HCT116 (cell line): ENCODE measurements around the gene WDR59. TPM values are rescaled to one million over a fixed set of nuclear protein-coding genes. Genes with fewer than 3 reads are reported as not detected.

ENCODE experiments used
- ATAC-seq: fragments of 200-7000 bp; cut with Tn5 transposase; 2 replicates; pipeline ENCODE4 v1.9.1; 2020; ENCODE audit warnings: mild to moderate bottlenecking, moderate library complexity
- BruUV-seq: library from RNA; stranded (reverse); fragments of 400-500 nt; replicated peaks from 2 replicates; lab custom pipeline; 2021; lab: Mats Ljungman, UMichigan
- CTCF ChIA-PET: fragments of 300-600 bp; sonication (Branson Sonifier 250); formaldehyde crosslinking; loops from one replicate; lab custom pipeline; 2021; ENCODE audit warnings: antibody characterized with exemption; lab: Charles Lee
- POLR2A ChIA-PET: fragments of 300-600, 350-600 bp; sonication (Branson Sonifier 250); formaldehyde crosslinking; loops from one replicate; lab custom pipeline; 2021; ENCODE audit warnings: antibody characterized with exemption; lab: Charles Lee
- RAD21 ChIA-PET, 2 experiments: fragments of 300-600 bp; sonication (Branson Sonifier 250); formaldehyde crosslinking; loops; one replicate each; lab custom pipeline; 2023; ENCODE audit warnings: low total read pairs in 2 of 2; ENCODE audit not compliant: uncharacterized antibody in 2 of 2, unreplicated experiment in 2 of 2, low non-redundant PET in 1 of 2; lab: Charles Lee
- DNase-seq: peaks from one replicate; pipeline ENCODE4 v3.0.0-alpha.2; 2010; ENCODE audit warnings: low read depth, low spot score
- H2AFZ ChIP-seq: fragments of 200-600 bp; shearing (Covaris generic), sonication (generic); 2 replicates; pipeline ENCODE4 v1.6.1; 2017; ENCODE audit warnings: low read depth, mixed run types, mixed read lengths, antibody characterized with exemption, low read length; ENCODE audit not compliant: poor library complexity, severe bottlenecking
- H3K27ac ChIP-seq: 2 replicates; pipeline ENCODE4 v1.5.1; 2012; ENCODE audit warnings: low read depth, low read length
- H3K27me3 ChIP-seq: fragments of 200-600 bp; sonication (generic); 2 replicates; pipeline ENCODE4 v1.6.1; 2016; ENCODE audit warnings: mixed run types, low read length, mixed read lengths; ENCODE audit not compliant: insufficient read depth
- H3K36me3 ChIP-seq, 2 experiments: fragments of 200-500 bp in 1 of 2; fragments of 200-600 bp in 1 of 2; sonication (Bioruptor generic) in 1 of 2; sonication (generic) in 1 of 2; 2 replicates each; pipeline versions ENCODE4 v1.5.1 to v1.6.1; 2014 to 2016; ENCODE audit warnings: low read length in 2 of 2, inconsistent platforms in 1 of 2, mixed read lengths in 1 of 2, mixed run types in 1 of 2; ENCODE audit not compliant: insufficient read depth in 2 of 2, control insufficient read depth in 1 of 2
- H3K4me1 ChIP-seq, 2 experiments: fragments of 200-600 bp in 1 of 2; sonication (generic) in 1 of 2; 2 replicates each; pipeline versions ENCODE4 v1.5.1 to v1.6.1; 2012 to 2017; ENCODE audit warnings: low read length in 2 of 2, inconsistent platforms in 1 of 2, mild to moderate bottlenecking in 1 of 2, mixed read lengths in 1 of 2, mixed run types in 1 of 2, moderate library complexity in 1 of 2; ENCODE audit not compliant: insufficient read depth in 2 of 2, control insufficient read depth in 1 of 2
- H3K4me2 ChIP-seq: fragments of 200-600 bp; sonication (generic); 2 replicates; pipeline ENCODE4 v1.6.1; 2017; ENCODE audit warnings: mixed run types, low read length, mixed read lengths
- H3K4me3 ChIP-seq, 2 experiments: fragments of 200-600 bp in 1 of 2; sonication (generic) in 1 of 2; replicated peaks in 1 of 2; 2 replicates each; pipeline ENCODE4 v1.5.1; 2011 to 2016; ENCODE audit warnings: low read length in 2 of 2, control low read depth in 1 of 2, low read depth in 1 of 2, mild to moderate bottlenecking in 1 of 2, mixed read lengths in 1 of 2, mixed run types in 1 of 2
- H3K79me2 ChIP-seq: fragments of 200-600 bp; sonication (generic); 2 replicates; pipeline ENCODE4 v1.6.1; 2017; ENCODE audit warnings: mild to moderate bottlenecking, mixed run types, low read length, moderate library complexity, mixed read lengths; ENCODE audit not compliant: insufficient read depth
- H3K9ac ChIP-seq: fragments of 200-600 bp; sonication (generic); 2 replicates; pipeline ENCODE4 v1.6.1; 2016; ENCODE audit warnings: low read length, mixed read lengths
- H3K9me2 ChIP-seq: fragments of 200-600 bp; sonication (generic), shearing (Covaris generic); 2 replicates; pipeline ENCODE4 v1.6.1; 2017; ENCODE audit warnings: mixed run types, mild to moderate bottlenecking, moderate library complexity; ENCODE audit not compliant: insufficient read depth
- H3K9me3 ChIP-seq, 2 experiments: fragments of 200-500 bp in 1 of 2; fragments of 200-600 bp in 1 of 2; sonication (Bioruptor generic) in 1 of 2; sonication (generic) in 1 of 2; 2 replicates each; pipeline ENCODE4 v1.6.1; 2014 to 2017; ENCODE audit warnings: low read length in 2 of 2, mixed read lengths in 2 of 2, inconsistent platforms in 1 of 2, low read depth in 1 of 2, mild to moderate bottlenecking in 1 of 2, mixed run types in 1 of 2, moderate library complexity in 1 of 2; ENCODE audit not compliant: control insufficient read depth in 1 of 2, insufficient read depth in 1 of 2
- H4K20me1 ChIP-seq: fragments of 200-600 bp; sonication (generic), shearing (Covaris generic); 2 replicates; pipeline ENCODE4 v1.6.1; 2017; ENCODE audit warnings: mixed run types, mild to moderate bottlenecking, moderate library complexity; ENCODE audit not compliant: insufficient read depth
- CBX3 ChIP-seq: IDR thresholded peaks from 2 replicates; pipeline ENCODE4 v1.6.1; 2012; ENCODE audit warnings: low read depth
- EZH2 ChIP-seq: fragments of 200-600 bp; sonication (generic); IDR thresholded peaks from 2 replicates; pipeline ENCODE4 v1.6.1; 2017; ENCODE audit warnings: antibody characterized with exemption, mixed run types
- EZH2phosphoT487 ChIP-seq: fragments of 200-600 bp; IDR thresholded peaks from 2 replicates; pipeline ENCODE4 v1.6.1; 2018; ENCODE audit warnings: antibody characterized with exemption, borderline replicate concordance
- FOSL1 ChIP-seq: IDR thresholded peaks from 2 replicates; pipeline ENCODE4 v1.6.1; 2012; ENCODE audit warnings: low read depth
- JUND ChIP-seq: IDR thresholded peaks from 2 replicates; pipeline ENCODE4 v1.6.1; 2012
- POLR2A ChIP-seq: IDR thresholded peaks from 2 replicates; pipeline ENCODE4 v1.7.0; 2011; ENCODE audit warnings: borderline replicate concordance; ENCODE audit not compliant: insufficient read depth, insufficient read length; ENCODE audit errors: extremely low read depth
- RAD21 ChIP-seq: IDR thresholded peaks from 2 replicates; pipeline ENCODE4 v1.6.1; 2012; ENCODE audit warnings: low read depth, mild to moderate bottlenecking
- SIN3A ChIP-seq: IDR thresholded peaks from 2 replicates; pipeline ENCODE4 v1.6.1; 2012; ENCODE audit warnings: low read depth
- SRF ChIP-seq: IDR thresholded peaks from 2 replicates; pipeline ENCODE4 v1.6.1; 2012; ENCODE audit warnings: low read depth
- YY1 ChIP-seq: IDR thresholded peaks from 2 replicates; pipeline ENCODE4 v1.6.1; 2011; ENCODE audit warnings: low read length, low read depth, moderate library complexity, mild to moderate bottlenecking; ENCODE audit not compliant: insufficient replicate concordance; ENCODE audit errors: extremely low read depth
- ZBTB33 ChIP-seq: IDR thresholded peaks from 2 replicates; pipeline ENCODE4 v1.6.1; 2011; ENCODE audit warnings: mild to moderate bottlenecking, low read length, moderate library complexity; ENCODE audit not compliant: insufficient replicate concordance; ENCODE audit errors: extremely low read depth
- ZFX ChIP-seq: fragments of 450-650 bp; IDR thresholded peaks from 2 replicates; pipeline ENCODE4 v1.6.1; 2017
- ZNF274 ChIP-seq: fragments of 200-500 bp; sonication (Bioruptor generic); IDR thresholded peaks from 2 replicates; pipeline ENCODE4 v1.6.1; 2014; ENCODE audit warnings: mild to moderate bottlenecking, low read depth, low read length, inconsistent platforms
- intact Hi-C: fragments of 100-400 bp; cut with micrococcal nuclease; formaldehyde crosslinking; loops from 2 replicates; pipeline ENCODE4 v1.10.0; 2022
- total RNA-seq: library from RNA; stranded (reverse); gene quantifications from one replicate; pipeline ENCODE4 v1.2.1, GENCODE V29; 2021; ENCODE audit not compliant: unreplicated experiment
- TF ChIP-seq, protein P1 (sequence below), 3 experiments: fragments of 200-600 bp in 1 of 3; sonication (generic) in 1 of 3; IDR thresholded peaks in 2 of 3; conservative IDR thresholded peaks in 1 of 3; 2 replicates each; pipeline ENCODE4 v1.5.1; 2012 to 2017; ENCODE audit warnings: low read depth in 2 of 3, low read length in 2 of 3, antibody characterized with exemption in 1 of 3, borderline replicate concordance in 1 of 3, control low read depth in 1 of 3, mild to moderate bottlenecking in 1 of 3, mixed read lengths in 1 of 3, mixed run types in 1 of 3, moderate library complexity in 1 of 3; ENCODE audit not compliant: insufficient read depth in 1 of 3
- TF ChIP-seq, protein P2 (sequence below): IDR thresholded peaks from 2 replicates; pipeline ENCODE4 v1.6.1; 2012
- TF ChIP-seq, protein P3 (sequence below): IDR thresholded peaks from 2 replicates; pipeline ENCODE4 v1.6.1; 2012

WDR59 gene
- total RNA-seq, 1 experiment from 2014 or later: 96.9 TPM

GRCh38 chr16:74997042-74997491 lies 12.1 kb upstream of the WDR59 start:
- H3K4me2 ChIP-seq: no peak overlapping the region
- BruUV-seq: no TSS peak
- DNase-seq: no peak
- H3K27ac ChIP-seq: no peak overlapping the region
- RAD21 ChIA-PET: interaction anchor here in 1 of 2 experiments (0.5 to 2.5 kb wide), 2 partner anchors 106 to 113 kb away, joined by 3 to 33 read pairs; no protein-coding TSS in a partner anchor
- H3K4me3 ChIP-seq: no peak overlapping the region
- H3K9me2 ChIP-seq: no peaks in the 10 kb centered on the region
- peaks cover 4% of the 10 kb centered on the region; the same call in 1 of the 2 replicates for H4K20me1 ChIP-seq
- no peak overlapping the region for H3K9ac ChIP-seq
- H3K27me3 ChIP-seq: no peaks in the 10 kb centered on the region
- CTCF ChIA-PET: interaction anchor here (3.1 kb wide), 1 partner anchor 113 kb away, joined by 116 read pairs; no protein-coding TSS in a partner anchor
- H3K36me3 ChIP-seq: no peaks in the 10 kb centered on the region
- POLR2A ChIA-PET: interaction anchor here (1.0 kb wide), 1 partner anchor 12 kb away, joined by 5 read pairs; the partner anchor contains the start of gene WDR59
- H3K4me1 ChIP-seq: peaks cover 18 to 38% of the 10 kb centered on the region in 2 experiments
- peaks cover 27% of the 10 kb centered on the region for H3K79me2 ChIP-seq
- intact Hi-C loops: no loop called here
- no peak overlapping the region for H2AFZ ChIP-seq
- no peaks in the 10 kb centered on the region for H3K9me3 ChIP-seq
- TF ChIP-seq JUND: no peak
- TF ChIP-seq CBX3: no peak
- TF ChIP-seq, protein P1, sequence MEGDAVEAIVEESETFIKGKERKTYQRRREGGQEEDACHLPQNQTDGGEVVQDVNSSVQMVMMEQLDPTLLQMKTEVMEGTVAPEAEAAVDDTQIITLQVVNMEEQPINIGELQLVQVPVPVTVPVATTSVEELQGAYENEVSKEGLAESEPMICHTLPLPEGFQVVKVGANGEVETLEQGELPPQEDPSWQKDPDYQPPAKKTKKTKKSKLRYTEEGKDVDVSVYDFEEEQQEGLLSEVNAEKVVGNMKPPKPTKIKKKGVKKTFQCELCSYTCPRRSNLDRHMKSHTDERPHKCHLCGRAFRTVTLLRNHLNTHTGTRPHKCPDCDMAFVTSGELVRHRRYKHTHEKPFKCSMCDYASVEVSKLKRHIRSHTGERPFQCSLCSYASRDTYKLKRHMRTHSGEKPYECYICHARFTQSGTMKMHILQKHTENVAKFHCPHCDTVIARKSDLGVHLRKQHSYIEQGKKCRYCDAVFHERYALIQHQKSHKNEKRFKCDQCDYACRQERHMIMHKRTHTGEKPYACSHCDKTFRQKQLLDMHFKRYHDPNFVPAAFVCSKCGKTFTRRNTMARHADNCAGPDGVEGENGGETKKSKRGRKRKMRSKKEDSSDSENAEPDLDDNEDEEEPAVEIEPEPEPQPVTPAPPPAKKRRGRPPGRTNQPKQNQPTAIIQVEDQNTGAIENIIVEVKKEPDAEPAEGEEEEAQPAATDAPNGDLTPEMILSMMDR (IDR thresholded peaks at IDR 0.05 in 2 of 3, conservative IDR thresholded peaks at IDR 0.05 in 1 of 3; ENCODE audit: borderline replicate concordance in 1 of 3, insufficient read depth in 1 of 3, low read depth in 2 of 3, low read length in 2 of 3): no peak
- TF ChIP-seq FOSL1: no peak
- TF ChIP-seq ZFX: no peak
- no peak for TF ChIP-seq SRF
- no peak for TF ChIP-seq SIN3A
- no peak for TF ChIP-seq EZH2
- no peak for TF ChIP-seq YY1
- ATAC-seq: no peak

- Histone ChIP-seq H3K9ac (no peak overlapping the region), H3K27me3 (no peaks in the 10 kb centered on the region), H3K4me3 (no peak overlapping the region), H4K20me1 (no peaks in the 10 kb centered on the region), H2AFZ (no peak overlapping the region), H3K9me3 (no peaks in the 10 kb centered on the region), H3K9me2 (no peaks in the 10 kb centered on the region), H3K27ac (no peak overlapping the region), H3K36me3 (no peaks in the 10 kb centered on the region), H3K79me2 (peaks cover 16% of the 10 kb centered on the region), H3K4me2 (no peak overlapping the region), H3K4me1 (peaks cover 16 to 29% of the 10 kb centered on the region in 2 experiments)
- CTCF ChIA-PET: no interaction called here
- intact Hi-C loops: no loop called here
- no peak for DNase-seq
- POLR2A ChIA-PET: no interaction called here
- BruUV-seq: no TSS peak
- RAD21 ChIA-PET: no interaction called here
- no peak for ATAC-seq
- TF ChIP-seq RAD21: no peak
- TF ChIP-seq POLR2A: no peak
- TF ChIP-seq, protein P2, sequence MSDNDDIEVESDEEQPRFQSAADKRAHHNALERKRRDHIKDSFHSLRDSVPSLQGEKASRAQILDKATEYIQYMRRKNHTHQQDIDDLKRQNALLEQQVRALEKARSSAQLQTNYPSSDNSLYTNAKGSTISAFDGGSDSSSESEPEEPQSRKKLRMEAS: no peak
- no peak for TF ChIP-seq ZBTB33
- TF ChIP-seq, protein P3, sequence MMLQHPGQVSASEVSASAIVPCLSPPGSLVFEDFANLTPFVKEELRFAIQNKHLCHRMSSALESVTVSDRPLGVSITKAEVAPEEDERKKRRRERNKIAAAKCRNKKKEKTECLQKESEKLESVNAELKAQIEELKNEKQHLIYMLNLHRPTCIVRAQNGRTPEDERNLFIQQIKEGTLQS: no peak
- no peak for TF ChIP-seq JUND
- no peak for TF ChIP-seq ZNF274
- no peak for TF ChIP-seq EZH2phosphoT487
- no peak for TF ChIP-seq SIN3A
- TF ChIP-seq YY1: no peak
- no peak for TF ChIP-seq SRF
Observed at GRCh38 chr16:74995986-74996385, 11.1 kb upstream of the WDR59 start.
